Endometrial microvascular endothelial cells (primary cell): ENCODE results near the gene MATN4. TPM values are rescaled to one million over a fixed set of nuclear protein-coding genes. Genes with fewer than 3 reads are reported as not detected.

Source experiments
- in situ Hi-C: cut with HindIII; loops from 2 replicates; pipeline ENCODE4 v1.10.0; 2017; ENCODE audit warnings: low sequenced_read_pairs, low pct_unique_long_range_greater_than_20kb; ENCODE audit errors: inconsistent ontology term
- total RNA-seq: library from RNA; depleted of rRNA; stranded (reverse); fragments of >200 nt; gene quantifications from one replicate; pipeline ENCODE4 v1.2.3, GENCODE V29; 2015; ENCODE audit errors: inconsistent ontology term

Gene MATN4
- total RNA-seq, 1 donor from 2014 or later: not detected

DNA sequence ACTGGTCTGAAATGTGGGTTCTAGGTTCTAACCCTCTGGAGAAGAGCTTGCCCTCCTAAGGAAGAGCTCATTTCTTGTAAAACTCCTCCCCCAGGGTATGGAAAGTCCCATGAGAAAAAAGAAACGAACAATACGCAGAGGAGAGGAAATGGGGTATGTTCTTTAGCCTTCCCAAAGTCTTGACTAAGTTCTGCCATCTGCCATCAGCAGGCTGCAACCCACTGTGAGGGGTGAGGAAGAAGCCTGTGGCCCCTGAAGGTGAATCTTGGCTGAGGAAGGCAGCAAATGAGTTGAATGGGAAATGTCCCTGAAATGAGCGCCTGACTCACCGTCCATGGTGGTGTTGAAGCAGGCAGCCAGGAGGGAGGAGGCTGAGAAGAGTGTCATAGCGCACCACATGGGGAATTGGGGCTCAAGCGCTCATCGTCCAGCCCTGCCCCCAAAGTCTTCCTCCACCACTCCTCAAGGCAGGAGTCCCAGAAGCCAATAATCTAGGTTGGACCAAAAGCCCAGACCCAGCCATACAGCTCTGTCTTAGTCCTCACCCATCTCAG lies 10.4 kb upstream of the MATN4 start:
- in situ Hi-C loops: loop anchor here (10.0 kb wide), 1 partner anchor 456 kb away; no protein-coding TSS in a partner anchor

DNA sequence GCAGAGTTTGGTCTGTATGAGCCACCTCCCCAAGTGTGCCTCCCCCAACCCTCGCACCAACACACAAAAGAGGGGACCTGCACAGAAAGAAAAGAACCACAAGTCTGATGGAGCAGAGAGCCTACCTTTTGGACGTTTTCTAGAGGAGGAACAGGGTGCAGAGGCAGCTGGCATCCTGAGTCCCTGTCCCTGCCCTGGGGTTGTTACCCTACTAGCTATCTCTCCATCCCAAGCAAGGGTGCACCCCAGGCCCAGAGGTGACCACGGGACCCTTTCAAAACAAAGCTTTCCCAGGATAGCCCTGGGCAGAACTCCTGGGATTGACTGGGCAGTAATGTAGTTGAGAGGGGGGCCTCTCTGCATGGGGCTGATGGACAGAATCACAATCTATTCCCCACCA lies 9.7 kb upstream of the MATN4 start:
- in situ Hi-C loops: loop anchor here (10.0 kb wide), 1 partner anchor 457 kb away; no protein-coding TSS in a partner anchor

DNA sequence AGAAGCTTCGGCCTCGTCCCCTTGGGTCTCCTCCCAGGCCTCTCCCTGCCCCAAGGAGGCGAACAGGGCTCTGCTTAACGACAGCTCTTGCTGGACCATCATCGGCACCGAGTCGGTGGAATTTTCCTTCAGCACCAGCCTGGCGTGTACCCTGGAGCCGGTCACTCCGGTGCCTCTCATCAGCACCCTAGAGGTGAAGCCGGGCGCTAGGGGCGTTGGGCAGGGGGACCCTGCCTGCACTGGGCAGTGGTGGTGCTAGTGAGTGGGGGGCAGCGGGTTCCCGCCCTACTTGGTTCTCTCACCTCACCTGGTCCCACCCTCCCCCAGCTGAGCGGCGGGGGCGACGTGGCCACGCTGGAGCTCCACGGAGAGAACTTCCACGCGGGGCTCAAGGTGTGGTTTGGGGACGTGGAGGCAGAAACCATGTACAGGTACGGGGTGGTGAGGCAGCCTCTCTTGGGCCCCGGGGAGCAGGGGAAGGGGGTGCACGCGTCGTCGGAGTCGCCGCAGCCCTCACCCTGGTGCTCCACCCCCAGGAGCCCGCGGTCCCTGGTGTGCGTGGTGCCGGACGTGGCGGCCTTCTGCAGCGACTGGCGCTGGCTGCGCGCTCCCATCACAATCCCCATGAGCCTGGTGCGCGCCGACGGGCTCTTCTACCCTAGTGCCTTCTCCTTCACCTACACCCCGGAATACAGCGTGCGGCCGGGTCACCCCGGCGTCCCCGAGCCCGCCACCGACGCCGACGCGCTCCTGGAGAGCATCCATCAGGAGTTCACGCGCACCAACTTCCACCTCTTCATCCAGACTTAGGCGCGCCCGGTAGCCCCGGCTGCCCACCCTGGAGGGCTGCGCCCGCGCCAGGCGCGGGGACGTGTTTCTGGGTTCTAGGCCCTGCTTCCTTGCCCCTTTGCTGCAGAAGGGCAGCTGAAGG lies 8.3 kb upstream of the MATN4 start:
- in situ Hi-C loops: loop anchor here (10.0 kb wide), 1 partner anchor 458 kb away; no protein-coding TSS in a partner anchor

DNA sequence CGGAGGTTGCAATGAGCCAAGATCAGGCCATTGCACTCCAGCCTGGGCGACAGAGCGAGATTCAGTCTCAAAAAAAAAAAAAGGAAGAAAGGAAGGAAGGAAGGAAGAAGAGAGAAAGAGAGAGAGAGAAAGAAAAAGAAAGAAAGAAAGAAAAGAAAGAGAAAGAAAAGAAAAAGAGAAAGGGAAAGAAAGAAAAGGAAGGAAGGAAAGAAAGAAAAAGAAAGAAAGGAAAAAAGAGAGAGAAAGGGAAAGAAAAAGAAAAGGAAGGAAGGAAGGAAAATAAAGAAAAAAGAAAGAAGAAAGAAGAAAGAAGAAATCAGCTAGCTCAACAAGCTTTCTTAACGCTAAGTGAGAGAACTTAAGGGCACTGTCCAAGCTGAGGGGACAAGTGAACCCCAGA lies 7.6 kb upstream of the MATN4 start:
- in situ Hi-C loops: loop anchor here (10.0 kb wide), 1 partner anchor 459 kb away; no protein-coding TSS in a partner anchor

DNA sequence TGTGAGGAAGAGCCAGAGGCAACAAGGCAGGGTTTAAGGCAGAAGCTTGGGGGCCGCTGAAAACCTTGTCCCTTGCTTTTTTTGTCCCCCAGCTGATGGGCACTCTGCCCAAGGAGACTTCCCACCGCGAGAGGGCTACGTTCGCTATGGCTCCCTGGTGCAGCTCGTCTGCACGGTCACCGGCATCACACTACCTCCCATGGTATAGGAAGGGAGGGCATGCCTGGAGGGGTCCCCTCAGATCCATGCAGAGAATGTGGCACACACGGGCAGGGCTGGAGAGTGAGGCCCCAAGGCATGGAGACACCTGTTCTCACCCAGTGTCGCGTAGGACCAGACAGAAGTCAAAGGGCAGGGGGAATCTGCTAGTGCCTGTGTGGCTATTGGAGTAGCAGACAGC lies 5.8 kb upstream of the MATN4 start:
- in situ Hi-C loops: loop anchor here (10.0 kb wide), 1 partner anchor 461 kb away; no protein-coding TSS in a partner anchor

DNA sequence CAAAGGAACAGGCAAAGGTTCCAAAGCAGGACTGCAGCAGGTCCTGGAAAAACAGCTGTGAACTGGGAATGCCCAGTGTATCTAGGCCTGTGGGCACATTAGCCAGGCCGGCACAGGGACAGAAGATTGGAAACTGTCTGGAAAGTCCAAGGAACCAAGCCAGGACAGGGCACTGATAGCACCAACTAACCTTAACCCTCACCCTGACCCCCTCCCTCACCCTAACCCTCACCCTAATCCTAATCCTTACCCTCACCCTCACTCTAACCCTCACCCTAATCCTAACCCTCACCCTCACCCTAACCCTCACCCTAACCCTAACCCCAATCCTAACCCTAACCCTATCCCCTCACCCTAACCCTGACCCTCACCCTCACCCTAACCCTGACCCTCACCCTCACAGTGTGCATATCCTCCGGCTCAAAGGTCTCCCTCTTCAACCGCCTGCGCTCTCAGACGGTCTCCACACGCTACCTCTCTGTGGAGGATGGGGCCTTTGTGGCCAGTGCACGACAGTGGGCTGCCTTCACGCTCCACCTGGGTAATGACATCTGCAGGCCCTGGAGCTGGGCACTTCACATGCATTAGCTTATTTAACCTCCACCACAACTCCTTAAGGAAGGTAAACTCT lies 5.1 kb upstream of the MATN4 start:
- in situ Hi-C loops: loop anchor here (10.0 kb wide), 1 partner anchor 462 kb away; no protein-coding TSS in a partner anchor

DNA sequence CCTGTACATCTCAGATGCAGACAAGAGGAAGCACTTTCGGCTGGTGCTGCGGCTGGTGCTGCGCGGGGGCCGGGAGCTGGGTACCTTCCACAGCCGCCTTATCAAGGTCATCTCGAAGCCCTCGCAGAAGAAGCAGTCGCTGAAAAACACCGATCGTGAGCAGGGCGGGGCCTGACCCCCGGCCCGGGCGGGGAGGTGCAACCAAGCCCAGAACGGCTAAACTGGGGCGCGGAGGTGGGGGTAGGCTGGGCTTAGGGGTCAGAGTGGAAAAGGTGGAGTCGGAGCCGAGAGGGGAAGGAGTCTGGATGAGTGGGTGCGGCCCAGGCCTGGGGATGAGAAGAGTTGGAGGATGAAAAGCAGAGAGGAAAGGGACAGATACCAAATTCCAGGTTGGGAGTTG lies 4.1 kb upstream of the MATN4 start:
- in situ Hi-C loops: loop anchor here (10.0 kb wide), 1 partner anchor 463 kb away; no protein-coding TSS in a partner anchor

DNA sequence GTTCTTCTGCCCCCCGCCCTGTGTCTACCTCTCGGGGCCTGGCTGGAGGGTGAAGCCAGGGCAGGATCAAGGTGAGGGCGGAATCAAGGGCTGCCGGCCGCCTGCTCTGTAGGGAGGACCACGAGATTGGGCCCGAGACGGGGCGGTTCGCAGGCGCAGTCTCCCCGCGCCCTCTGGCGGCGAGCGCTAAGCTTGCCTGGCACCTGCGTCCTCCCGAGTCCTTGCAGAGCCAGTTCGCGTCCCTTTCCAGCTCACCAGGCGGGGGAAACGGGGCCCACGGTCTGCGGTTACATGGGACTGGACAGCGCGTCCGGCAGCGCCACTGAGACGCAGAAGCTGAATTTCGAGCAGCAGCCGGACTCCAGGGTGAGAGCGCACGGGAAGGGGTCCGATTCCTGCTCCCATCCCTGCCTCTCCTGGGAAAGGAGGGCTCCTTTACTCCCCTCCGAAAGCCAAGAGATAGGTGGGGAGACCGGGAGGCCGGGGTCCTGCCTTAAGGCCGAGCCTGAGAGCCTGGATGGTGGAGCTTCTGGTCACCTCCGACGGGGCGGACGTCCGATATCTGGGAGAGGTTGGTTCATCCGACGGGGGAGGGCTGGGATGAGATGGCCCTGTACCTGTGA lies 3.6 kb upstream of the MATN4 start:
- in situ Hi-C loops: loop anchor here (10.0 kb wide), 1 partner anchor 463 kb away; no protein-coding TSS in a partner anchor

DNA sequence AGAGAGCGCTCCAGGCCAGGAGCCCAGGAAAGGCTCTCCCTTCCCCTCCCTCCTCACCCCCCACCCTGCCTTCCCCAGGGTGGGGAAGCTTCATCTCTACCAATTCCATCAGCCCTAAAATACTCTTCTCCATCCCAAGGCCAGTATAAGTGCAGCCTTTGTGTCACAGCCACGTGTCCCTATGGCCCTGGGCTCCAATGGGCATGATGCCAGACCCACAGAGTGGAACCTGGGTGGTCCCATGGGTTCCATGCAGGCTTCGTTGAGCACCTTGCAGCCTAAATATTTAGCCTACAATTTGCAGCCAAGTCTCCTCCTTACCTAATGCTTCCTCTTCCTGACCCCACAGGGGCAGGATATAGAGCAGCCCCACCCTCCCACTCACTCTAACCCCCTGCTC lies 976 bp upstream of the MATN4 start:
- in situ Hi-C loops: no loop called here

DNA sequence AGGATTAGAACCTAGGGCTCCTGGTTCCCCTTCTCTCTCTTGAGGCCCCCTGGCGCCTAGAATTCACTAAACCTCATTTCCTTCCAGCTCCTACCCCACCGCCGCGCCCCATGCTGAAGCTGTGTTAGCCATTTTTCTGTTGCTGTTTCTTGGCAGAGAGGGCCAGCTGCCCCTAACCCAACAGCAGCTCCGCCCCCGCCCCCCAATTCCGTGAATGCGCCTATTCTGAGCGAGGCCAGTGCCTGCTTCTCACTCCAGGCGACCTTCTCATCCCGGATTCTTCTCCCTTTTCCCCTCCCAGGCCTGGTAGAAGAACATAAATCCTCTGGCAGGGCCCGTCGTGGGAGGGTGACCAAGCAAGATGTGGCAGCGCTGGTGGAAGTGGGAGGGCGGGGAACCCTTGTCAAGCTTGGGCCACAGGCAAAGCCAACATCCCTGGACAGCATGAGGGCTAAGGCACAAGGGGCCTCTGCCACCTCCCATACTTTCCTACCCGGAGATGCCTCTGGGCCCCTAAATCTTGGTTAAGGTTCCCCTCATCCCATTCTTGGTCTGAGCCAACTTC lies 941 bp downstream of the MATN4 start:
- in situ Hi-C loops: no loop called here

DNA sequence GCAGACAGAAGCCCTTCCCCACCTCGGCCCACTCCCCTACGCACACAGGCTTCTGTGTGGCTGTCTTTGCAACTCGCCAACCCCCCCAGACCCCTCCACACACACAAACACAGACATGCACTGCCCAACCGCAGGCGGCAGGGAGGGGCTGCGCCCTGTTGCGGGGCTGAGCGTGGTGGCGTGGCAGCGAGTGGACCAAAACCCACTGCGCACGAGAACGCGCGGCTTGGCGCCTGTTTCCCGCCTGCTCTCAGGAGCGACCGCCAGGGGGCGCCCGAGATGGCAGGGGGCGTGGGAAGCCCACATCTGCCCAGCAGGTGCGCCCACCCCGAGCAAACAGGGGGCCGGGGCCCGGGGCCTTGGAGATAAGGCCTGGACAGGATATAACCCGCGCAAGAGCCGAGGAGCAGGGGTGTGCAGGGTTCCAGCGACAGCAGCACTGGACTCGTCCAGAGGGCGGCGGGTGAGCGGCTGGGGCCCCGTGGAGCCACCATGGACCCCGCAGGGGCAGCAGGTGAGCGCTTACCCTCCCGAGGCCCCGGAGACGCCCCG lies 1.6 kb downstream of the MATN4 start, which contains the start of gene RBPJL:
RBPJL (plus strand) TSS at position 410 of the 552 bp plus-strand sequence; CDS start at position 493, 83 bp downstream.
- in situ Hi-C loops: no loop called here

DNA sequence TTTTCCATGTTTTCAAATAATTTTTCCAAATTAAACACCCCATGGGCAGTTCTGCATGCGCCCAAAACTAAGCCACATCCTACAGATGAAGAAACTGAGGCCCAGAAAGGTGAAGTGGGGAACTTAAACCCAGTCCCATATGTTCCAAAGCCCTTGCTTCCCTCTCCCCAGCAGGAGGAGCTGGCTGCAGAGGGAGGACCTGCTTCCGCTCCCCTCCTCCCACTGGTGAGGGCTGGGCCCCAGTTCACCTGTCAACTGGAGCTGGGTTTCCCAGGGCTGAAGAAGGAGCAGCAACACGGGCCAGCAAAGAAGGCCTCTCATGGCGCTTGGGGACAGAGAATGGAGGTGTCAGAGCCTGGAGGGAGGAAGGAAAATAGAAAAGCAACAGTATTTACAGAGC lies 2.8 kb downstream of the MATN4 start:
- in situ Hi-C loops: no loop called here

DNA sequence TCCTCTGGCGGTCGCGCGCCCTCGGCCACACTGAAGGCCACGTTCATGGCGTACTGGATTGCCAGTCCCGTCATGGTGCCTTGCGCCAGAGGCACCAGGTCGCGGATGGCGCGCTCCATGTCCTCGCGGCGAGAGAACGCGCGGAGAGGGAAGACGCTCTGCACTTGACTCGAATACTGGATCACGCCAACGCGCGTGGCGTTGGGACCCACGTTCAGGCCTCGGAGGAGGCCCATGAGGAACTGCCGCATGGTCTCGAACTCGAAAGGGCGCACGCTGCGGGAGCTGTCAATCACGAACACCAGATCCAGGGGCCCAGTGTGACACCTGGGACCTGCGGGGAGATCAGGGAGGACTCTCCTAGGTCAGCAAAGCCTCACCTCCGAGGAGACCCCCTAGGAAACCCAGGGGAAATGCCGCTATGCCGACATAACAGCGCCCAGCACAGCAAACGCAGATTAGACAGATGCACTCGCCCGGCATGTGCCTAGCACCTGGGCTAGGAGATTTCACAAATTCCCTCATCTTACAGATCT lies 3.6 kb downstream of the MATN4 start:
- in situ Hi-C loops: no loop called here

DNA sequence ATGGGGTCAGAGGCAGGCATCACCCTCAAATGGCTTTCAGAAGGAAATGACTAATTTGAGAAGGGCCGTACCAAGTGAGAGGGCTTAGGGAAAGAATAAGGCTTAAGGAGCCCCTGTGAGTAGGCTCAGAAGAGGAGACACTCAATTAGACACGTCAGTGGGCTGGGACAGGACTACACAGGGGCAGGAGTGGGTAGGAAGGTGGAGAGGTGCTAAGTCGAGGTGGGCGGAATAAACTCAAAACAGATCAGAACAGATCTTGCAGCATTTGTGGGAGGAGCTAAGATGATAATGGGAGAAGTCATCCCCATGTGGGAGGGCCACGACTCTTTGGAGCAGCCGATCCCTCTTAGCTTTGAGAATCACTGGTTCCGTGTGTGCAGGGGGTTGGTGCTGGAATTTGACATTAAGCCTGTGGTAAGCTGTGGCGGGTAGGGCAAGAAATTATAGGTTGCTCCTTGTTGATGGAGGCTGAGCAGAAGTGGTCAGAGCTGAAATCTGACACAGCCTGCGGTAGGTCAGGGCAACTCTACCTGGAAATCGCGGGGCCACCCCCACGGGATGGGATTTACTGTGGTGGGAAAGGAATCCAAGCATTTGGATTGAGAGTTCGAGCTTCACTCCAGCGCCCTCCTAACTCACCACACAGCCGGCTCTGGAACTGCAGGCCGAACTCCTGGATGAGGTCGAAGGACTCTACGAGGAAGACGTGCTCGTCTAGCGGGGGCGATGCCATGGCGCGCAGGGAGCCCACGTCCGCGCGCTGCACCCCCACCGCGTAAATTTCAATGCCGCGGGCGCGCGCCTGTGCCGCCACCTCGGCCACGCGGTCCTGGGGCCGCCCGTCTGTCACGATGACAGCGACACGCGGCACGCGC lies 4.3 kb downstream of the MATN4 start:
- in situ Hi-C loops: no loop called here

DNA sequence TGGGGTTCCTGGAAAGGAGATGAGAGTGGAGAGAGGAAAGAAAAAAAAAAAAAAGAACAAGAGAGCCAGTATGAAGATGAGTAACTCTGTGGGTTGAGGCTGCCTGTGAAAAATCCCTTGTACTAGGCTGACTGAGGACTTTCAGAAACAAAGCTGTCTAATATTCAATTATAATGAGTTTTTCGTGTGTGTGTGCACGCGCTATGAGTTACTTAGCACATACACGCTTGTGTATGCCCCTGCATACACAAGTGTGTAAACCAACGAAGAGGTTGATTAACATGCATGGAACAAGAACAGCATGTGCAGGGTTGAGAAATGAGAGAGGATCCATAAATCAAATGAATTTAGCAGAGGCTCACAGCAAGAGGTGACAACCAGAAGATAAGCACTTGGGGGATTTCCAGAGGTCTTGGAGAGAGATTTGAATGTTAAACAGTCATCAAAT lies 6.3 kb downstream of the MATN4 start:
- in situ Hi-C loops: no loop called here

DNA sequence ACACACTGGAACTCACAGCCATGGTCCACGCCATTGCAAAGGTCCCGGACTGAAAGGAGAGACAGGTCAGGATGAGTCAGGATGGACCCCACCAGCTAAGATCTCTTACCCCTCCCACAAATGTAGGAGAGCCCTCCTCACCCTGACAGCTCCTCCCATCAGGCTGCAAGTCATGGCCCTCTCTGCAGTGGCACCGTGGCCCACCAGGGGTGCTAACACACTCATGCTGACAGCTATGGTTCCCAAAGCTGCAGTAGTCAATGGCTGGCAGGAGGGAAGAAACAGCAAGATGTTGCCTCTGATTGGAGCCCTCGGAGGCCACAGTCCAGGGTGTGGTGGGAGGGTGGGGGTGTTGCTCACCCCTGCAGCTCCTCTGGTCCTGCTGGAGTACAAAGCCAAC lies 7.1 kb downstream of the MATN4 start:
- in situ Hi-C loops: no loop called here

DNA sequence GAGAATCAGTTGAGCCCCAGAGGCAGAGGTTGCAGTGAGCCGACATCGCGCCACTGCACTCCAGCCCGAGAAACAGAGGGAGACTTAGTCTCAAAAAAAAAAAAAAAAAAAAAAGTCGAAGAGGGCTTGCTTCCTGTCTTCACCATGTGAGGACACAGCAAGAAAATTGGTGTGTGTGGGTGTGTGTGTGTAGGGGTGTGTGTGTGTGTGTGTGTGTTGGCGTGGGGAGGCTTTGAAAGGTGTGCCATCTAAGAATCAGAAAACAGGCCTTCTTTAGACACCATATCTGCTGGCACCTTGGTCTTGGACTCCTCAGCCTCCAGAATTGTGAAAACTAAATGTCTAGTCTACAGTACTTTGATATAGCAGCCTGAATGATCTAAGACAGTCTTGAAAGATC lies 8.3 kb downstream of the MATN4 start:
- in situ Hi-C loops: loop anchor here (25.0 kb wide), 1 partner anchor 212 kb away; no protein-coding TSS in a partner anchor
